Ectodermal cell (in vitro differentiated cells): ENCODE data around the gene CEP112.

ENCODE experiments used
- H3K27ac ChIP-seq: 2 replicates; pipeline ENCODE4 v1.7.0; 2013; ENCODE audit warnings: mild to moderate bottlenecking, low read depth, low read length; ENCODE audit not compliant: insufficient read depth, poor library complexity, severe bottlenecking
- H3K27me3 ChIP-seq: 2 replicates; pipeline ENCODE4 v1.7.0; 2013; ENCODE audit warnings: mild to moderate bottlenecking, low read length; ENCODE audit not compliant: insufficient read depth, control insufficient read depth, poor library complexity, severe bottlenecking
- H3K36me3 ChIP-seq: one replicate; pipeline ENCODE4 v1.7.0; 2013; ENCODE audit warnings: low read length; ENCODE audit not compliant: control insufficient read depth, insufficient read depth
- H3K4me1 ChIP-seq: one replicate; pipeline ENCODE4 v1.7.0; 2013; ENCODE audit warnings: low read length; ENCODE audit not compliant: control insufficient read depth, insufficient read depth
- H3K4me3 ChIP-seq: 2 replicates; pipeline ENCODE4 v1.7.0; 2013; ENCODE audit warnings: low read depth, low read length, control low read depth; ENCODE audit not compliant: insufficient read depth
- H3K9me3 ChIP-seq: 2 replicates; pipeline ENCODE4 v1.7.0; 2013; ENCODE audit warnings: mild to moderate bottlenecking, low read length, moderate library complexity; ENCODE audit not compliant: control insufficient read depth
- whole genome bisulfite sequencing, 2 experiments: methylation state at CpG; one replicate each; pipeline ENCODE4 v1.1.7; 2013; ENCODE audit warnings: missing lambda C conversion rate in 2 of 2; 5-methylcytosine and 5-hydroxymethylcytosine counted together

The CEP112 gene

DNA sequence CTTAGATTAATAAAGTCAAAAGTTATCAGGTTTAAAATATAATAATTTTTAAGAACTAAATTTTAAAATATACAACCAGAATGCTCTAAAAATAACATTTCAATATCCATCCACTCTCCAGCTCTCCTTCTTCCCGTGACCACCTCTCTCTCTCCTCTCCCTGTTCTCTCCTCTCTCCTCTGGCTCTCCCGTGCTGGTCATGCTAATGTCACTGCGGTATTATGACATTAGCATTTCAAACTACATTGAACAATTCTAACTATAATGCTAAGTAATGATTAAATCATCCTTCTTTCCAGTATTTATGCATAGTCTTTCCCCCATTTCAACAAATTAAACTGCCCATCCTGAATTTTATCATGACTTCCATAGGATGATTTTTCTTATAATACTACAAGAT lies 154.7 kb downstream of the CEP112 start:
- no peak overlapping the region for H3K27ac ChIP-seq
- H3K27me3 ChIP-seq: no peaks in the 10 kb centered on the region
- no peaks in the 10 kb centered on the region for H3K4me1 ChIP-seq
- H3K4me3 ChIP-seq: no peak overlapping the region
- no peaks in the 10 kb centered on the region for H3K9me3 ChIP-seq
- WGBS, 2 experiments: 80 to 83% methylated on average over 3 of the region's 3 CpGs
- H3K36me3 ChIP-seq: no peaks in the 10 kb centered on the region

DNA sequence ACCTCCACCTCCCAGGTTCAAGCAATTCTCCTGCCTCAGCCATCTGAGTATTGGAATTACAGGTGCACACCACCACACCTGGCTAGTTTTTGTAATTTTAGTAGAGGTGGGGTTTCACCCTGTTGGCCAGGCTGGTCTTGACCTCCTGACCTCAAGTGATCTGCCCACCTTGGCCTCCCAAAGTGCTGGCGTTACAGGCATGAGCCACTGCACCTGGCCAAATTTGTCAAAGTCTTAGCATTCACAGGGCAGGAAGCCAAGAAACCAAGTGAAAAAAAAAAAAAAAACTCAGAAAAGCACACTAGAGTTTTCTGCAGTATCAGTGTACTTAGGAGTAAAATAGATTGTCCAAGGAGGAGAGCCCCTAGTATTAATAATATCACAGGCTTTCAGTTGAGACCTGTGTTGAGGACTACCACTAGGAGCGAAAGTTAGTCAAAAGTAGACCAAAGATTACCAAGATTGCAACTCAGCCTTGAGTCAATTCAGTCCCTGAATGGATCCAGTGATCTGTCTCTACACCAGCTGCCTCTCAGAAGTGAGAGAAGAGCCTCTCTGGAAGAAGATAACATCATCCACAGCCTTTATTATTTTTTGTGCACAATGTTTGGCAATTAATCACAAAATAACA lies 159.7 kb downstream of the CEP112 start:
- Histone ChIP-seq H3K36me3 (no peaks in the 10 kb centered on the region), H3K4me3 (no peak overlapping the region), H3K9me3 (no peaks in the 10 kb centered on the region), H3K27me3 (no peaks in the 10 kb centered on the region), H3K27ac (no peak overlapping the region), H3K4me1 (no peaks in the 10 kb centered on the region)
- WGBS, 2 experiments: 92 to 93% methylated on average over 2 of the region's 2 CpGs

DNA sequence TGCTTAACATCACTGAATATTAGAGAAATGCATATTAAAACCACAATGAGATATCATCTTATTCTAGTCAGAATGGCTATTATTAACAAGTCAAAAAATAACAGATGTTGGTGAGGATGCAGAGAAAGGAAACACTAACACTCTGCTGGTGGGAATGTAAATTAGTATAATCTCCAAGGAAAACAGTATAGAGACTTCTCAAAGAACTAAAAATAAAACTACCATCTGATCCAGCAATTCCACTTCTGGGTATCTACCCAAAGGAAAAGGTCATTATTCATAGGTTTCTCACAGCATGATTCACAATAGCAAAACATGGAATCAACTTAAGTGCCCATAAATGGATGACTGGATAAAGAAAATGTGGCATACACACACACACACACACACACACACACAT lies 166.4 kb downstream of the CEP112 start:
- Histone ChIP-seq H3K4me3 (no peak overlapping the region), H3K27ac (no peak overlapping the region), H3K9me3 (no peaks in the 10 kb centered on the region), H3K27me3 (no peaks in the 10 kb centered on the region), H3K4me1 (no peaks in the 10 kb centered on the region), H3K36me3 (no peaks in the 10 kb centered on the region)

DNA sequence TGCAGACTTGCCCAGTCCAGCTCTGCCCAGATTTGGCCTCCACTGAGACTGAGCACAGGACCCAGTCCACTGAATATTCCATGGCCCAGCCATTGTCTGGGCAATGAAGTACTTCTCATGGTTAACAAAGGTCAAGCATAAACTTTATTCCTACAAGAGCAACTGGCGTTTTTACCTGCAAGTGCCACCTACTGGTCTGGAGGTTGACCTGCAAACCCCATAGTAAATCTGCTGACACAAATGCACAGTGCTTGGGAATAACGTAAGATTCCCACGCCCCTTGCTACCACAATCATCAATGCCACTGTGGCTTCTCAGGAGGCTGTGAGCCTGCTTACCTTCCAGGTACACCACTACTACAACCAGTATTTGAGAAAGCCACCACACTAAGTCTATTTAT lies 170.2 kb downstream of the CEP112 start:
- H3K36me3 ChIP-seq: no peaks in the 10 kb centered on the region
- H3K9me3 ChIP-seq: no peaks in the 10 kb centered on the region
- H3K27ac ChIP-seq: no peak overlapping the region
- H3K4me3 ChIP-seq: no peak overlapping the region
- no peaks in the 10 kb centered on the region for H3K4me1 ChIP-seq
- H3K27me3 ChIP-seq: no peaks in the 10 kb centered on the region
- WGBS, 2 experiments: 60 to 64% methylated on average over 3 of the region's 3 CpGs

DNA sequence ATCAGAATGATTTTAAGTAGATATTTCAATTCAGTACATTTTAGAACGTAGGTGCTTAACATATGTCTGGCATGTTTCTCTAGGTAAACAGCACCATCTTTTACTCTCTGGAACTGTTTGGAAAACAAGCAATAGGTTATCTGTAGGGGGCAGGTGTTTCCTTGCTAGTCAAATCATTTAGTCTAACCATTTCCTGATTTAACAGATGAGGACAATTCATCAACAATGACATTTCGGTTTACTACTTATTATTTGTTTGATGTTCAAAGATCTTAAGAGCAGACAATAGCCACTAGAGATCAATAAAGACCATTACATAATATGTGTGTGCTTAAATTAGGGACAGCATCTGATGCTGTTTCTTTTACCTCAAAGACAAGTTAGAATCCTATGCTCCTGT lies 173.1 kb downstream of the CEP112 start:
- WGBS, 2 experiments: 57 to 83% methylated on average over 1 to 2 of the region's 2 CpGs
- Histone ChIP-seq H3K27me3 (no peaks in the 10 kb centered on the region), H3K27ac (no peak overlapping the region), H3K4me3 (no peak overlapping the region), H3K36me3 (no peaks in the 10 kb centered on the region), H3K4me1 (no peaks in the 10 kb centered on the region), H3K9me3 (no peaks in the 10 kb centered on the region)

DNA sequence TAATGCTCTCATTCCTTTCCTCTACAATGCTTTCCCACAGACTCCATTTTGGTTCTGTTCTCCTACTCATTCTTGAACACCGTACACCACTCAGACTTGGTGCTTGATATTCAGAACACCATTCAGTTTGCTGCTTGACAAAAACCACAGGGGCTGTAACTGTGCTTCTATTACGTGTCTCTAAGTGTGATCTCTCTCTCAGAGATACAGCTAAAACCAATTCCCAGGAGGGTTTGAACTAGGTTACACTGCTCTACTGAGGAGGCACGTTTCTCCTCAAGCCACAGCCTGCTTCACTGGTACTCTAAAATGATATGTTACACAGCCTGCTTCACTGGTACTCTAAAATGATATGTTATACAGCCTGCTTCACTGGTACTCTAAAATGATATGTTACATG lies 175.7 kb downstream of the CEP112 start:
- no peak overlapping the region for H3K4me3 ChIP-seq
- WGBS, 2 experiments: 61 to 64% methylated on average over 3 of the region's 3 CpGs
- no peaks in the 10 kb centered on the region for H3K27me3 ChIP-seq
- no peaks in the 10 kb centered on the region for H3K4me1 ChIP-seq
- no peaks in the 10 kb centered on the region for H3K9me3 ChIP-seq
- no peak overlapping the region for H3K27ac ChIP-seq
- no peaks in the 10 kb centered on the region for H3K36me3 ChIP-seq

DNA sequence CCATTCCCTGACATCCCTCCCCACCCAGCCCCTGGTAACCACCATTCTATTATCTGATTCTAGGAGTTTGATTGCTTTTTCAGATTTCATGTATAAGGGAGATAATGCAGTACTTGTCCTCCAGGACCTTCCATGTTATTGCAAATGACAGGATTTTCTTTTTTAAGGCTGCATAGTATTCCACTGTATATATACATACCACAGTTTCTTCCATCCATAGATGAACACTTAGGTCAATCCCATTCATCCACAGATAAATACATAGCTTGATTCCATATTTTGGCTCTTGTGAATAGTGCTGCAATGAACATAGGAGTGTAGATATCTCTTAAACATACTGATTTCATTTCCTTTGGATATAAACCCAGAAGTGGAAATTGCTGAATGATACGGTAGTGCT lies 183.3 kb downstream of the CEP112 start:
- Histone ChIP-seq H3K9me3 (no peaks in the 10 kb centered on the region), H3K4me3 (no peak overlapping the region), H3K36me3 (no peaks in the 10 kb centered on the region), H3K4me1 (no peaks in the 10 kb centered on the region), H3K27ac (no peak overlapping the region), H3K27me3 (no peaks in the 10 kb centered on the region)
- WGBS, 2 experiments: 20% methylated on average over 1 of the region's 1 CpG; no CpG with 5 or more reads in 1 of the 2 experiments

DNA sequence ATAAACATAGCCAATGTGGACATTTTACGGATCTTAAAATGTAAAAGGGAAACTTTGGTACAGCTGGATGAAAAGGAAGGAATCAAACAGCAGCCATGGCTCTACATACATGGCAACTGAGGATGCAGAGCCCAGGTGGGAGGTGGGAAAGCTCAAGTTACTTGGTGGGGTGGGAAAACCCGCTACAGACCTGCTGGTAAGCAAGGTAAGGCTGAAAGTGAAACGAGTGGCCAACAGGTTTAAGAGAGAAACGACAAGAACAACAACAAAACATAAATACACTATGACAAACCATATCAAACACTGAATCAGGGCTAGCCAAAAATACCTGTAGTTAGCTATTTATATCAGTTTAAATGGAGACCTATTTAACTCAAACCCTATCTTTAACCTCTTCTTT lies 185.3 kb downstream of the CEP112 start:
- 86 to 93% methylated on average over 4 of the region's 4 CpGs for WGBS, 2 experiments
- no peaks in the 10 kb centered on the region for H3K27me3 ChIP-seq
- H3K4me1 ChIP-seq: no peaks in the 10 kb centered on the region
- no peak overlapping the region for H3K27ac ChIP-seq
- no peaks in the 10 kb centered on the region for H3K9me3 ChIP-seq
- H3K4me3 ChIP-seq: no peak overlapping the region
- no peaks in the 10 kb centered on the region for H3K36me3 ChIP-seq

DNA sequence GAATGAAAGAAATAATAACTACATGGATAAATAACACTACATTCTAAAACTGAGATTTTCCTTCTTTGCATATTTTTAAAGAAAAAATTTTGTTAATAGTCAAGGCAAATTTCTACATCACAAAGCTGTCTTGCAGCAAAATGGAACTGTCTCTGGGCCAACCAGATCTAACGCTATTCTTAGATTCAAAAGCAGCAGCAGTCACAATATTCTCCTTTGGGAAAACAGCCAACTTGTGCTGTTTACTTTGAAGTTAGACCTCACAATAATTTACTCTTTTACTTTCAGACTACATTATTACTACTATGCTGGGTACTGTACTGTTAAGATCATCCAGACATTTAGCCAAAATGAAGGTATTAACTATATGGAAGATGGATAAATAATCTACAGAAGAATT lies 189.1 kb downstream of the CEP112 start:
- Histone ChIP-seq H3K4me1 (no peaks in the 10 kb centered on the region), H3K9me3 (no peaks in the 10 kb centered on the region), H3K27ac (no peak overlapping the region), H3K36me3 (no peaks in the 10 kb centered on the region), H3K27me3 (no peaks in the 10 kb centered on the region), H3K4me3 (no peak overlapping the region)
- WGBS, 2 experiments: 93 to 95% methylated on average over 1 of the region's 1 CpG

DNA sequence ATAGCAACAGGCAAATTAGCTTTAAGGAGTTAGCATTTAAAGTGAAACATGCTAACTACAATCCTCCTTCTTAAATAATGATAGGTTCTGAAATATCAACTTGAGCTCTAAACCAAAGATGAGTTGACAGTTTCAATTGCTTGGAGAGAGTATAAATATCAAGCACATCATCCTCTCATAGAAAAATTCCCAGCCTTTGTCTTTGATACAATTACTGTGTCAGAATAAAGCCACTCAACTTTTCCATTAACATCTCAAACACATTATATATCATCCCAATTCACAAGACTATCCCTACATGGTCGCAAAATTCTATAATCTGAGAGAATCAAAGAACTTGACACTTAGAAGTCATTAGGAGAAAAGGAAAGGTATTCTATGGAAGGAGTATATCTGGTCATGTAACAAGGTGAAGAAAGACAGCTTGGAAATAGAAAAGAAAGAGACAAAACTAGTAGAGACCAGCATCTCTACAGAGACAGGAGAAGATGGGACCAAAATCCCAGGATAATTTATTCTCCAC lies 189.8 kb downstream of the CEP112 start:
- WGBS, 2 experiments: 86% methylated on average over 1 of the region's 1 CpG; no CpG with 5 or more reads in 1 of the 2 experiments

DNA sequence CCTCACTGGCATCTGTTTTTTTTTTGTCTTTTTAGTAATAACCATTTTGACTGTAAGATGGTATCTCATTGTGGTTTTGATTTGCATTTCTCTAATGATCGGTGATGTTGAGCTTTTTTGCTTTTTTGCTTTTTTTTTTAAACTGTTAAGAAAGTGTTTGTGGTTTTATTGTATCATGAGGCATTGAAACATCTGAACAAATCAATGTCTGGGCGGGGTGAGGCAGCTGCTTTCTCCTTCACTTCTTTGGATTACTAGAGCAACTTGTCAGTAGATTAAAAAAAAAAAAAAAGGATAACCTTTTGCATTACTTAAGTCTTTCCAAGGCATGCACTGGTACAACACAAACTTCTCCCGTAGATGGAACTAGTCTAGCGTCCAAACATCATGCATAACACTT lies 191.7 kb downstream of the CEP112 start:
- H3K4me3 ChIP-seq: no peak overlapping the region

More for the DNA sequence above, 189.8 kb downstream of the CEP112 start:
- no peak overlapping the region for H3K4me3 ChIP-seq
- no peaks in the 10 kb centered on the region for H3K4me1 ChIP-seq
- no peaks in the 10 kb centered on the region for H3K27me3 ChIP-seq
- H3K36me3 ChIP-seq: no peaks in the 10 kb centered on the region
- H3K27ac ChIP-seq: no peak overlapping the region
- no peaks in the 10 kb centered on the region for H3K9me3 ChIP-seq

More for the DNA sequence above, 191.7 kb downstream of the CEP112 start:
- no peaks in the 10 kb centered on the region for H3K36me3 ChIP-seq
- H3K27me3 ChIP-seq: no peaks in the 10 kb centered on the region
- 83 to 84% methylated on average over 4 of the region's 4 CpGs for WGBS, 2 experiments
- H3K4me1 ChIP-seq: no peaks in the 10 kb centered on the region
- no peak overlapping the region for H3K27ac ChIP-seq
- H3K9me3 ChIP-seq: no peaks in the 10 kb centered on the region
